K562 (cell line): ENCODE results near the gene RAI1. TPM values are rescaled to one million over a fixed set of nuclear protein-coding genes. Genes with fewer than 3 reads are reported as not detected.
A peak's percentile ranks its signal among the peaks of the same experiment; 100 is the strongest.

Source experiments
- BCOR ChIP-seq: fragments of 450-650 bp; IDR thresholded peaks from 2 replicates; pipeline ENCODE4 v1.6.1; 2016
- CBFA2T2 ChIP-seq: fragments of 450-650 bp; conservative IDR thresholded peaks from 2 replicates; pipeline ENCODE4 v1.6.1; 2017; ENCODE audit warnings: mild to moderate bottlenecking
- CBX8 ChIP-seq: fragments of 200-600 bp; sonication (generic); IDR thresholded peaks from 2 replicates; pipeline ENCODE4 v1.6.1; 2012; ENCODE audit warnings: borderline replicate concordance, mixed run types, low read depth, mild to moderate bottlenecking, moderate library complexity, mixed read lengths, low read length, control low read depth, inconsistent platforms; ENCODE audit not compliant: poor library complexity, severe bottlenecking; ENCODE audit errors: extremely low read depth
- KHSRP ChIP-seq: fragments of 450-650 bp; IDR thresholded peaks from 2 replicates; pipeline ENCODE4 v1.6.1; 2017
- PYGO2 ChIP-seq: fragments of 450-650 bp; IDR thresholded peaks from 2 replicates; pipeline ENCODE4 v1.6.1; 2016; ENCODE audit warnings: mild to moderate bottlenecking, missing genetic modification characterization, moderate library complexity, missing compliant biosample characterization
- RAD51 ChIP-seq: fragments of 450-650 bp; IDR thresholded peaks from 2 replicates; pipeline ENCODE4 v1.7.1; 2016; ENCODE audit warnings: low read depth, mild to moderate bottlenecking, borderline replicate concordance
- RBM22 ChIP-seq: fragments of 200-400 bp; formaldehyde crosslinking; IDR thresholded peaks from 2 replicates; pipeline ENCODE4 v1.6.1; 2018; ENCODE audit warnings: low read length, low read depth; ENCODE audit not compliant: poor library complexity, severe bottlenecking
- ZBTB8A ChIP-seq: fragments of 450-650 bp; IDR thresholded peaks from 2 replicates; pipeline ENCODE4 v1.6.1; 2018; ENCODE audit warnings: mild to moderate bottlenecking, moderate library complexity; ENCODE audit not compliant: partially characterized antibody
- ZNF444 ChIP-seq: fragments of 250-450 bp; sonication (Bioruptor Pico); IDR thresholded peaks from 2 replicates; pipeline ENCODE4 v1.4.0; 2020; ENCODE audit warnings: mild to moderate bottlenecking, moderate library complexity
- ZNF75A ChIP-seq: fragments of 450-650 bp; formaldehyde crosslinking; IDR thresholded peaks from 2 replicates; pipeline ENCODE4 v1.4.0; 2020; ENCODE audit warnings: mild to moderate bottlenecking
- polyA plus RNA-seq, 8 experiments: library from polyadenylated mRNA; depleted of rRNA in 4 of 8; stranded (reverse) in 5 of 8; unstranded in 3 of 8; fragments of >200 nt; fragmentation: Nextera tagmentation in 2 of 8; fragmentation: Illumina TruSeq in 1 of 8; extraction: Ambion mirVana in 2 of 8; extraction: Trizol in 1 of 8; gene quantifications; 2 replicates each; pipeline versions ENCODE4 v1.2.1 to v1.2.3, GENCODE V29; 2011 to 2014; ENCODE audit warnings: inconsistent platforms in 1 of 8, missing spikeins in 1 of 8
- total RNA-seq, 7 experiments: library from RNA; depleted of rRNA in 6 of 7; stranded (reverse); fragments of >200 nt in 6 of 7; fragmentation: Illumina TruSeq in 2 of 7; extraction: Trizol in 2 of 7; gene quantifications; 2 replicates each; pipeline versions ENCODE4 v1.2.1 to v1.2.3, GENCODE V29; 2011 to 2021; ENCODE audit warnings: low replicate concordance in 1 of 7
- TF ChIP-seq, protein P1 (sequence below): fragments of 250-450 bp; sonication (Bioruptor Pico); IDR thresholded peaks from 2 replicates; pipeline ENCODE4 v1.8.0; 2022; ENCODE audit warnings: inconsistent platforms
- TF ChIP-seq, protein P2 (sequence below): fragments of 250-450 bp; sonication (Bioruptor Pico); IDR thresholded peaks from 2 replicates; pipeline ENCODE4 v1.6.1; 2021; ENCODE audit warnings: mild to moderate bottlenecking
- TF ChIP-seq, protein P3 (sequence below): IDR thresholded peaks from 2 replicates; pipeline ENCODE4 v1.6.1; 2011; ENCODE audit not compliant: insufficient read length; ENCODE audit errors: extremely low read depth

Gene RAI1
- total and polyA plus RNA-seq, 9 of the 15 experiments (the other 6 are each of a cell fraction or from before 2014, with no cell fraction given), result 0.68 to 19.9 (median 5.5) TPM

DNA sequence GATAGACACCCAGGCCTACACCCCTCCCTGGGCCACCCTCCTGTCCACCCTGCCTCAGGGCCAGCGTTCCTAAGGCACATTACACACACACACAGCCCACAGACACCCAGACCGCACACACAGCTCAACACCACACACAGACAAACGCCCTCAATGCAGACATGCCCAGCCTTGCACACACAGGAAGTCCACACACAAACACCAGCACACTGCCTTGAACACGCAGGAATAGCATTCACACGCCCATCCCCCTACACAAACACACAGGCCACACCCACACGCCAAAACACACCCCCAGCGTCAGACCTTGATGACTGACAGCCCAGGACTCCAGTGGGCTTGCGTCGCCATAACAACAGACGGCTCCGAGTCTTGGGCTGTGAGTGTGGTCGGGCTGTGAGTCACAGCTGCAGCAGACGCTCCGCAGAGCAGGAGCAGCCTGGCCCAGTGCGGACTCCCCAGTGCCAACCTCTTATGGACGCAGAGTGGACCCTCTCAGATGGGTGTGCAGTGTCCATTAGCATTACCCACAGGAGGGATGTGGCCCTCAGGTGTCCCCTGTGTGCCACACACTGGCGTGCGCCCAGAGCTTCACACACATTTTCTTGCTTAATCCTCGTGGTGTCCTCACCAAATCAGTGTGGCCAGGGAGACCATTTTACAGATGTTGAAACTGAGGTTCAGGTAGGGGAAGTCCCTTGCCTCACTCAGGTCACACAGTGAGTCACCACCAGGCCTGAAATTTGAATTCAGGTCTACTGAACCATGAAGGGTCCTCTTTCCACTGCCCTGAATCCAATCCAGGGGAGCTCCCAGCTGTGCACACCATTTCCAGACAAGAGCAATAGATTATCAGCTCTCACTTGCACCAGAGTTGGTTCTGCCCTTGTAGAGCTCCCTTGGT is 17.8 kb upstream of the RAI1 start (continued):
- TF ChIP-seq, protein P1, sequence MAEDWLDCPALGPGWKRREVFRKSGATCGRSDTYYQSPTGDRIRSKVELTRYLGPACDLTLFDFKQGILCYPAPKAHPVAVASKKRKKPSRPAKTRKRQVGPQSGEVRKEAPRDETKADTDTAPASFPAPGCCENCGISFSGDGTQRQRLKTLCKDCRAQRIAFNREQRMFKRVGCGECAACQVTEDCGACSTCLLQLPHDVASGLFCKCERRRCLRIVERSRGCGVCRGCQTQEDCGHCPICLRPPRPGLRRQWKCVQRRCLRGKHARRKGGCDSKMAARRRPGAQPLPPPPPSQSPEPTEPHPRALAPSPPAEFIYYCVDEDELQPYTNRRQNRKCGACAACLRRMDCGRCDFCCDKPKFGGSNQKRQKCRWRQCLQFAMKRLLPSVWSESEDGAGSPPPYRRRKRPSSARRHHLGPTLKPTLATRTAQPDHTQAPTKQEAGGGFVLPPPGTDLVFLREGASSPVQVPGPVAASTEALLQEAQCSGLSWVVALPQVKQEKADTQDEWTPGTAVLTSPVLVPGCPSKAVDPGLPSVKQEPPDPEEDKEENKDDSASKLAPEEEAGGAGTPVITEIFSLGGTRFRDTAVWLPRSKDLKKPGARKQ (CRISPR knock-in tag), result no peak
- TF ChIP-seq ZNF75A (CRISPR knock-in tag), result no peak
- peak; percentile 83 for TF ChIP-seq BCOR
- TF ChIP-seq PYGO2 (tag), result no peak
- TF ChIP-seq, protein P2, sequence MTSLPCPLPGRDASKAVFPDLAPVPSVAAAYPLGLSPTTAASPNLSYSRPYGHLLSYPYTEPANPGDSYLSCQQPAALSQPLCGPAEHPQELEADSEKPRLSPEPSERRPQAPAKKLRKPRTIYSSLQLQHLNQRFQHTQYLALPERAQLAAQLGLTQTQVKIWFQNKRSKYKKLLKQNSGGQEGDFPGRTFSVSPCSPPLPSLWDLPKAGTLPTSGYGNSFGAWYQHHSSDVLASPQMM (CRISPR knock-in tag), result no peak
- TF ChIP-seq, protein P3, sequence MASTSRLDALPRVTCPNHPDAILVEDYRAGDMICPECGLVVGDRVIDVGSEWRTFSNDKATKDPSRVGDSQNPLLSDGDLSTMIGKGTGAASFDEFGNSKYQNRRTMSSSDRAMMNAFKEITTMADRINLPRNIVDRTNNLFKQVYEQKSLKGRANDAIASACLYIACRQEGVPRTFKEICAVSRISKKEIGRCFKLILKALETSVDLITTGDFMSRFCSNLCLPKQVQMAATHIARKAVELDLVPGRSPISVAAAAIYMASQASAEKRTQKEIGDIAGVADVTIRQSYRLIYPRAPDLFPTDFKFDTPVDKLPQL, result no peak
- no peak for TF ChIP-seq CBFA2T2
- no peak for TF ChIP-seq RAD51
- no peak for TF ChIP-seq ZBTB8A
- no peak for TF ChIP-seq CBX8
- TF ChIP-seq KHSRP, result no peak
- TF ChIP-seq RBM22, result peak; percentile 44
- TF ChIP-seq ZNF444 (CRISPR knock-in tag), result no peak
